ENCODE data around the gene BID. TPM values are rescaled to one million over a fixed set of nuclear protein-coding genes. Genes with fewer than 3 reads are reported as not detected.
A peak's percentile ranks its signal among the peaks of the same experiment; 100 is the strongest.

The BID gene
- total RNA-seq, 1 donor from 2014 or later: 16.6 TPM

- no peak overlapping the region for H3K9ac ChIP-seq
- peaks cover 2% of the 10 kb centered on the region for H3K27me3 Mint-ChIP-seq (ENCODE audit: insufficient read depth, low read depth)
- H3K27ac ChIP-seq: no peak overlapping the region
Measured at GRCh38 chr22:17726928-17727897, 47.1 kb downstream of the BID start.

GRCh38 chr22:17726006-17726927, 48.0 kb downstream of the BID start:
- Histone ChIP-seq H3K27ac (no peak overlapping the region), H4K20me1 (ENCODE audit: low read depth) (no peaks in the 10 kb centered on the region), H3K9ac (no peak overlapping the region), H3K36me3 (no peaks in the 10 kb centered on the region), H3F3A (ENCODE audit: low read depth) (no peaks in the 10 kb centered on the region), H3K4me1 (no peaks in the 10 kb centered on the region), H3K4me2 (no peak overlapping the region), H3K27me3 (no peaks in the 10 kb centered on the region), H3K79me2 (ENCODE audit: low read depth) (no peaks in the 10 kb centered on the region), H2AFZ (replicated peaks) (no peak overlapping the region), H3K4me3 (no peak overlapping the region), H3K9me3 (ENCODE audit: low read depth) (no peaks in the 10 kb centered on the region)
- Mint-ChIP-seq H3K27me3 (ENCODE audit: insufficient read depth, low read depth) (peaks cover 2% of the 10 kb centered on the region), H3K4me1 (no peaks in the 10 kb centered on the region), H3K36me3 (peaks cover 23% of the 10 kb centered on the region), H3K4me3 (no peak overlapping the region), H3K27ac (peak overlapping the region; percentile 10), H3K9me3 (no peaks in the 10 kb centered on the region)
- no peak for TF ChIP-seq EZH2phosphoT487 (IDR thresholded peaks at IDR 0.05)
- TF ChIP-seq CTCF (IDR thresholded peaks at IDR 0.05): no peak
- no peak for TF ChIP-seq EZH2 (IDR thresholded peaks at IDR 0.05)
- no peak for DNase-seq (ENCODE audit: low spot score)

More at GRCh38 chr22:17726928-17727897, 47.1 kb downstream of the BID start:
- Histone ChIP-seq H3K4me2 (no peak overlapping the region), H3K9me3 (ENCODE audit: low read depth) (no peaks in the 10 kb centered on the region), H3K36me3 (no peaks in the 10 kb centered on the region), H4K20me1 (ENCODE audit: low read depth) (no peaks in the 10 kb centered on the region), H3K4me3 (no peak overlapping the region), H3K4me1 (no peaks in the 10 kb centered on the region), H3K79me2 (ENCODE audit: low read depth) (no peaks in the 10 kb centered on the region), H2AFZ (replicated peaks) (no peak overlapping the region), H3K27me3 (no peaks in the 10 kb centered on the region), H3F3A (ENCODE audit: low read depth) (no peaks in the 10 kb centered on the region)
- no peak for TF ChIP-seq CTCF (IDR thresholded peaks at IDR 0.05)
- TF ChIP-seq EZH2phosphoT487 (IDR thresholded peaks at IDR 0.05): no peak
- TF ChIP-seq EZH2 (IDR thresholded peaks at IDR 0.05): no peak
- Mint-ChIP-seq H3K9me3 (no peaks in the 10 kb centered on the region), H3K4me1 (no peaks in the 10 kb centered on the region), H3K36me3 (peaks cover 25% of the 10 kb centered on the region), H3K27ac (peak overlapping the region; percentile 10), H3K4me3 (no peak overlapping the region)
- DNase-seq (ENCODE audit: low spot score): no peak

- Histone ChIP-seq H3K27ac (no peak overlapping the region), H3F3A (ENCODE audit: low read depth) (no peaks in the 10 kb centered on the region), H3K4me3 (no peak overlapping the region), H3K9me3 (ENCODE audit: low read depth) (no peaks in the 10 kb centered on the region), H3K9ac (no peak overlapping the region), H3K4me2 (no peak overlapping the region), H3K36me3 (no peaks in the 10 kb centered on the region), H2AFZ (replicated peaks) (no peak overlapping the region), H3K4me1 (no peaks in the 10 kb centered on the region), H4K20me1 (ENCODE audit: low read depth) (no peaks in the 10 kb centered on the region), H3K79me2 (ENCODE audit: low read depth) (no peaks in the 10 kb centered on the region), H3K27me3 (no peaks in the 10 kb centered on the region)
- DNase-seq (ENCODE audit: low spot score): no peak
- no peaks in the 10 kb centered on the region for H3K9me3 Mint-ChIP-seq
- H3K36me3 Mint-ChIP-seq: peaks cover 23% of the 10 kb centered on the region
- TF ChIP-seq CTCF (IDR thresholded peaks at IDR 0.05) (no peak), EZH2phosphoT487 (IDR thresholded peaks at IDR 0.05) (no peak), EZH2 (IDR thresholded peaks at IDR 0.05) (no peak)
- peaks cover 2% of the 10 kb centered on the region for H3K27me3 Mint-ChIP-seq (ENCODE audit: insufficient read depth, low read depth)
- H3K4me1 Mint-ChIP-seq: no peaks in the 10 kb centered on the region
- H3K4me3 Mint-ChIP-seq: no peak overlapping the region
- H3K27ac Mint-ChIP-seq: no peak overlapping the region
Measured at GRCh38 chr22:17725500-17725796, 48.8 kb downstream of the BID start.

Data from neural progenitor cell (in vitro differentiated cells).